Fibroblast of skin of scalp (primary cell): ENCODE results near the gene SLC4A4.

ENCODE experiments used
- DNase-seq: peaks from one replicate; pipeline ENCODE4 v3.0.0-alpha.2; 2013

Gene SLC4A4

GRCh38 chr4:71417150-71417549 is 78.3 kb downstream of the SLC4A4 start:
- no peak for DNase-seq

GRCh38 chr4:71426381-71427042 is 87.7 kb downstream of the SLC4A4 start:
- no peak for DNase-seq

- no peak for DNase-seq
These were observed 90.3 kb downstream of the SLC4A4 start for GRCh38 chr4:71429106-71429505.

- no peak for DNase-seq
These were observed 91.1 kb downstream of the SLC4A4 start for GRCh38 chr4:71429962-71430361.

- no peak for DNase-seq
These were observed 91.8 kb downstream of the SLC4A4 start for GRCh38 chr4:71430609-71431008.

- no peak for DNase-seq
These were observed 101.8 kb downstream of the SLC4A4 start for GRCh38 chr4:71440612-71441011.

GRCh38 chr4:71441186-71442169 is 102.7 kb downstream of the SLC4A4 start:
- DNase-seq = no peak

GRCh38 chr4:71442336-71442735 is 103.5 kb downstream of the SLC4A4 start:
- no peak for DNase-seq

- no peak for DNase-seq
These were observed 105.6 kb downstream of the SLC4A4 start for GRCh38 chr4:71444395-71444794.

GRCh38 chr4:71445811-71446210 is 107.0 kb downstream of the SLC4A4 start:
- DNase-seq = no peak

GRCh38 chr4:71446479-71447081 is 107.8 kb downstream of the SLC4A4 start:
- no peak for DNase-seq

GRCh38 chr4:71449040-71449439 is 110.2 kb downstream of the SLC4A4 start:
- DNase-seq = no peak

- DNase-seq = no peak
These were observed 111.1 kb downstream of the SLC4A4 start for GRCh38 chr4:71449878-71450277.

GRCh38 chr4:71453531-71453930 is 114.7 kb downstream of the SLC4A4 start:
- no peak for DNase-seq

GRCh38 chr4:71456841-71457240 is 118.0 kb downstream of the SLC4A4 start:
- peak; percentile 81 for DNase-seq

- peak; percentile 38 for DNase-seq
These were observed 121.6 kb downstream of the SLC4A4 start for GRCh38 chr4:71460371-71460770.

- no peak for DNase-seq
These were observed 122.6 kb downstream of the SLC4A4 start for GRCh38 chr4:71461422-71461821.

- no peak for DNase-seq
These were observed 128.0 kb downstream of the SLC4A4 start for GRCh38 chr4:71466775-71467174.

GRCh38 chr4:71468116-71468710 is 129.4 kb downstream of the SLC4A4 start:
- DNase-seq = no peak

GRCh38 chr4:71469541-71469940 is 130.7 kb downstream of the SLC4A4 start:
- DNase-seq = no peak

GRCh38 chr4:71470524-71470923 is 131.7 kb downstream of the SLC4A4 start:
- DNase-seq = no peak

- DNase-seq = peak; percentile 92
These were observed 134.1 kb downstream of the SLC4A4 start for GRCh38 chr4:71472946-71473345.
